Fibroblast of skin of left biceps (primary cell): Measurements from ENCODE around the gene FNTB.

ENCODE experiments used
- DNase-seq, 2 experiments: peaks; one replicate each; pipeline ENCODE4 v3.0.0-alpha.2; 2013; ENCODE audit warnings: low read depth in 2 of 2

Gene FNTB

GRCh38 chr14:64979336-64980074, 7.2 kb upstream of the FNTB start:
- DNase-seq = no peak

DNA sequence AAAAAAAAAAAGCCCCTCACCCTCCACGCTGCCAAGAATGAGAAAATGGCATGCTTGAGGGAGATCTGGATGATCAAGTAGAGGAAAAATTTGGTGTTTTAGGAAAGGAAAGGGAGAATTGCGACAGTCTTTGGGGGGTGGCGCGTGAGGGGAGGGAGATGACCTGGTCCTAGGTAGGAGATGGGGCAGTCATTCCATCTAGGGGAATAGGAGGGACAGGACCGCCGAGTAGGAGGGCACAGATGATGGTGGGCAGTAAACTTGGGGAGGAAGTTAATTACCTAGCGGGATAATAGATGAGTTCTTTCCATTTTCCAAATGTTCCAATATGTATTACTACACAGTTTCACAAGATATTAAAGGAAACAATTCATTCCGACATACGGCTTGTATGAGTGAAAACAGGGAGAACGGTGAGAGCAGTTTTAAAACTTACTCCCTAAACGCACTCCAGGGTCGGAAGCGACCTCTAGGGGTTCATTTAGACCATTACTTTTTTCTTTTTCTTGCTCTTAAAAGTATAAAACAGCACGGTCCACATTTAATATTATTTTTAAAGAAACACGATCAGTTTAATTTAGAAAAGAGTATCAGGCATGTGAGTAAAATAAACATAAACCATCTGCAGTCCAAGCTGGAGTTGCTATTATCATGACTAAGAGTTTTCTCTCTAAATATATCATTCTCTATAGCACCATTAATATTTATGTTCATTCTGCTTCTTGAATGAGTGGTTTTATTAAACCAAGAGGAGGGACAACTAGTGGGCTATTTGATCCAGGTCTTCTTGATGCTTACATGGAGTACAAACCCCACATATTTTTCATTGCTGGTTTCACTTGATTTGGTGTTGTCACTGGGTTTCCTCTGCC, 3.0 kb upstream of the FNTB start:
- no peak for DNase-seq

DNA sequence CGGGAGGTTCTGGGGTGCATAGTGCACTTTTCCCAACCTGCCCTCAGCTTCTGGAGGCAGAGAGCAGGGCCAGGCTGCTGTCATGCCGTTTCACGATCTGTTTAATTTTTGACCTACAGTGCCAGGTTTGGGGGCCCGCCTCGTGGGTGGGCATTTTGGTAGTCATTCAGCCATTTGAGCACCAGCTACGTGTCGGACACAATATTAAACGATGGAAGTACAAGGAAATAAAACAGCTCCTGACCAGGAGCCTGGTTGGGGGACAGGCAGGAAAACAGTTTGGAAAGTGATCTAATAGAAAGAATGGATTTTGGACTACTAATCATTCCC, 708 bp downstream of the FNTB start:
- DNase-seq = no peak

GRCh38 chr14:64990296-64990695, 3.6 kb downstream of the FNTB start:
- no peak for DNase-seq

DNA sequence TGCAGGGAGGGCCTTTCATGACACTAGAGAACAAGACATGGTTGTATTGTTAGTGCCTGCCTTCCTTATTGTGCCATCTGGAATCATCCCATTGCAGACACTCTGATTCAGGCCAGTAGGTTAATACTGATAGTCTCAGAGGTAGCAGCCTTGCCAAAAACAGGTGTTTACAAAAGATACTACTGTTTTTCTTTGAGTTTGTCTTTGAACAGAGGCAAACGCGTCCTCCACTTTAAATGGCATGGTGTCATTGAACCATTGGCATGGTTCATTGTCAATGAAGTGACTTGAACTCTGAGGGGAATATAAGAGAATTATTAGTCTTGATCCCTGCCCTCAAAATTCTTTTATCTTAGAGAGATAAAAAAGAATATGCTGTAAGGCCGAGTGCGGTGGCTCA, 4.2 kb downstream of the FNTB start:
- DNase-seq = no peak

DNA sequence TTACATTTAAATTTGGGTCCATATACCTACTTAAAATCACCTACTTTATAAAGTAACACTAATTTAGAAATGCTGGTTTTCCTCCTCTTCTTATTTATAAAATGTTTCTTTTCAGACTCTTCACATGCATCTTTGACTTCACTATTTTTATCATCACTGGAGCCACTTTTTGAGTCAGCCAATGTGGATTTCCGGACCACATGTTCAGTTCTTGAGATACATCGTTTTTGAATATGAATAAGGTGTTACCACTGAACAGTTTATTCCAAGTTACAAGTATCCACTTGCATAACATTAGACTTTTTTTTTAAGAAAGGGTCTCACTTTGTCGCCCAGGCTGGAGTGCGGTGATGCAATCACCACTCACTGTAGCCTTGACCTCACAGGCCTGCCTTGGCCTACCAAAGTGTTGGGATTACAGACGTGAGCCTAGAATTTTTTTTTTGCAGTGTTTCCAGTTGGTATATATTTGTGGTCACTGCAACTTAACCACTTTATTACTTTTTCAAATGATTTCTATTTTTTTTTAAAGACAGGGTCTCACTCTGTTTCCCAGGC, 5.7 kb downstream of the FNTB start:
- DNase-seq = no peak

- no peak for DNase-seq
Observed at GRCh38 chr14:64993266-64993930, 6.7 kb downstream of the FNTB start.

GRCh38 chr14:64994540-64994939, 7.8 kb downstream of the FNTB start:
- no peak for DNase-seq

DNA sequence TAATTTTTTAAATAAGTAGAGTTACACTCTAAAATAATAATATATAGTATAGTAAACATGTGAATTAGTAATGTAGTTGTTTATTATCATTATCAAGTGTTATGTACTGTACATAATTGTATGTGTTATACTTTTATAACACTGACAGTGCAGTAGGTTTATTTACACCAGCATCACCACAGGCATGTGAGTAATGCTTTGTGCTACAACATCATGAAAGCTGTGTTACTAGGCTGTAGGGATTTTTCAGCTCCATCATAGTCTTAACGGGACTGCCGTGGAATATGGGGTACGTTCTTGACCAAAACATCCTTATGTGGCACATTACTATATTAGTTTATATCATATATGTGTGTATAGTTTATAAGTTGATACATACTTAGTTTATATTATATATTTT, 8.6 kb downstream of the FNTB start:
- no peak for DNase-seq

- DNase-seq = no peak
Observed at GRCh38 chr14:64997108-64997794, 10.6 kb downstream of the FNTB start.

GRCh38 chr14:64998455-64998931, 11.8 kb downstream of the FNTB start:
- no peak for DNase-seq

DNA sequence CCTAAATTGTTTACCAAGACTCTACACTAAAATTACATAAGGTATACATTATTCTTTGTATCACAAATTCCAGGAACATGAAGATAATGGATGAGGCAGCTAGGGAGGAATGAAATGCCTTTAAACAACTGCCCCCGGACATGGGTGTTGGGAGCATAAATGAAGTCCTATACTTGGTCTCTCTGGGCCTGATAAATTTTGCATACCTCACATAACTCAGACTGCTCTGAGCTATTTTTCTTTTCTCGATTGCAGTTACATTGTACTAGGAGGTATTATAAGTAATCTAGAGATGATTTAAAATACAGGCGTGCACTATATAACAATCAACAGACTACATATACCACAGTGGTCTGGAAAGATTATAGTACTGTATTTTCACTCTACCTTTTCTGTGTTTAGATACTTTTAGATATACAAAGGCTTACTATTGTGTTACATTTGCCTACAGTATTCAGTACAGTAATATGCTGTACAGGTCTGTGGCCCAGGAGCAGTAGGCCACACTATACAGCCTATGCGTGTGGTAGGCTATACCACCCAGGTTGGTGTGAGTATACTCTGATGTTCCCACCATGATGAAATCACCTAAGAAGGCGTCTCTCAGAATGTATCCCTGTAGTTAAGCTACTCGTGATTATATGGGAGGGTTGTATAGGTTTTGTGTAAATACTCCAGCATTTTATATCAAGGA, 14.3 kb downstream of the FNTB start:
- DNase-seq = peak; percentile 44 to 45

GRCh38 chr14:65001723-65002122, 15.0 kb downstream of the FNTB start:
- DNase-seq = no peak

DNA sequence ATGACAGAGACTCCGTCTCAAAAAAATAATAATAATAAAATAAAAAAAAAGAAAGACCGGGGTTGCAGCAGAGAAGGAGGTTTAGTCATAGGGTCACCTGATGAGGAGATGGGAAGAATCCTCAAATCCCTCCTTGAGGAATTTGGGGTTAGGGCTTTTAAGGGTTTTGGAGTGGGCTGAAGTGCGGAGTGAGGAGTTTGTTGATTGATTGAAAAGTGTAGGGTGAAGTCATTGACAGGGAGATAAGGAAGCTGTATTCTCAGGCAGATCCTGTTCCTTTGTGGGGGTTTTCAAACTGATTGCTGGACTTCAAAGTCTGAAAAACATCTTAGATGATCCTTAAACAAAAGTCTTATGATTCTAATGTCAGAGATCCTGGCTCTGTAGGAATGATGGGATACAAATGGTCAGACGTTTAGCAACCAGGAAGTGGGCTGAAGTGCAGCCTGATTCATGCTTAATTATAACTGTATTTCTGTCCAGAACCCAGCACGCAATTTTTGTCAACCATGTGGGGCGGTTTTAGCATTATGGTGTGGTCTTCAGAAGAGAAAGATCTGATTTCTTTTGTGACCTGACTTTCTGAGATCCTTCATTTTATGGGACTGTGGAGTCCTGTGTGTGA, 16.0 kb downstream of the FNTB start:
- DNase-seq = no peak

GRCh38 chr14:65003394-65003793, 16.7 kb downstream of the FNTB start:
- no peak for DNase-seq

DNA sequence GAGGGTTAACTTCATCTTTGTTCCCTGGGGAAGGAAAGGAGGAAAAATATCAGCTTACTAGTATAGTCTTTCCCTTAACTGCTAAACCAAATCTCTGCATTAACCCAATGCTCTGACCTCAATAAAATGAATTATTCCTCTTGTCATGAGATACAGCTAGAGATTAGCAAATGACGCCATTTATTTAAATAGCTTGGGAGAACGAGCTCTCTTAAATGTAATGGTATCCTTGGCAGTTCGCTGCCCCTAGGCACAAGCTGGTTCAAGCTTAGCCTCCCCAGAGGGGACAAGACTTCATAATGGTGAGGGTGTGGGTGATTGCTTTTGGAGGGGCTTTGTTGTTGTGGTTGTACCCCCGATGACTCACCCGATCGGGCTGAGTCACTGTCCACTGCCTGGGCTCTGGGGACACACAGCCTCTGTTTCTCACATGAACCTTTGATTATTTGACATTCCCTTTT, 19.6 kb downstream of the FNTB start:
- DNase-seq = no peak

- no peak for DNase-seq
Observed at GRCh38 chr14:65007202-65007601, 20.5 kb downstream of the FNTB start.

GRCh38 chr14:65010211-65010931, 23.7 kb downstream of the FNTB start:
- no peak for DNase-seq

DNA sequence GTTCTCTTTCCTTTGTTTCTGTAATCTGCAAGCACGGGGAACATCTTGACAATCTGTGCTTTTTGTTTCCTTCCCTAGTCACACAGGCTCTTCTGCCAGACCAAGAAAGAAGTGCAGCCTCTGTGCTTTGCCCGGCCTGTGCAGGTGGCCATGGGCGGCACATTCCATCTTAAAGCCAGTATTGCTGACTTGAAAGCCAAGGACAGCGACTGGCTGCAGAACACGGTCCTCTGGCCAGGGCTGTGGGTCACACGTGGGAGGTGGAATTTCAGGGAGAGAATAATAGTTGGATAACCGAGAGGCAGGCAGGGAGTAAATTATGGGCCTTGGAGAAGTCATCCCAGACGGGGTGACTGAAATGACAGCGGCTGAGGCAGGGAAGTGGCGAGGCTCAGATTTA, 24.8 kb downstream of the FNTB start:
- no peak for DNase-seq

GRCh38 chr14:65012353-65012752, 25.7 kb downstream of the FNTB start:
- DNase-seq = no peak
